PC-3 (cell line): ENCODE results near the gene FSTL4.

Experiments used
- EZH2 ChIP-seq: fragments of 300-600 bp; sonication (generic); IDR thresholded peaks from one replicate; pipeline ENCODE4 v1.6.1; 2017; ENCODE audit warnings: antibody characterized with exemption, mild to moderate bottlenecking, low read length; ENCODE audit not compliant: unreplicated experiment
- EZH2phosphoT487 ChIP-seq: fragments of 300-600 bp; sonication (generic); IDR thresholded peaks from 2 replicates; pipeline ENCODE4 v1.6.1; 2018; ENCODE audit warnings: mild to moderate bottlenecking, antibody characterized with exemption, low read length, borderline replicate concordance
- TF ChIP-seq, protein P1 (sequence below): fragments of 300-600 bp; sonication (generic); conservative IDR thresholded peaks from 2 replicates; pipeline ENCODE4 v1.5.1; 2017; ENCODE audit warnings: antibody characterized with exemption, low read depth, mild to moderate bottlenecking, low read length

DNA sequence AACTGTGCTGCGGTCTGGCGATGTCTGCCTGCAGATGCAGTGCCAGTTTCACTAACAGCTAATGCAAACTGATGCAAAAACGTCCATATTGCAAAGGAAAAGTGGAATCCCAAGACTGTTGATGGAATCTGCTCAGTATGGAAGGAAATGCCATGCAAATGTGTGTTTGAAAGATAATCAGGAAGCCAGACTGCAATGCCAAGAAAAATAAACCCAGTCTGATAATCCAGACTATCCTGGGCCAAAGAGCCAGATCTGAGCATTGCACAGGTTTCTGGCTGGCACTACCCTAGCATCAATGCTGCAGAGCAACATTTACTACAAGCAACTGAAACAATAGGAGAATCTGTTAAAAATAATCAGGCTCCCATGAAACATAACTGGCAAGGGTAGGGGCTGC, 130.3 kb downstream of the FSTL4 start:
- TF ChIP-seq, protein P1, sequence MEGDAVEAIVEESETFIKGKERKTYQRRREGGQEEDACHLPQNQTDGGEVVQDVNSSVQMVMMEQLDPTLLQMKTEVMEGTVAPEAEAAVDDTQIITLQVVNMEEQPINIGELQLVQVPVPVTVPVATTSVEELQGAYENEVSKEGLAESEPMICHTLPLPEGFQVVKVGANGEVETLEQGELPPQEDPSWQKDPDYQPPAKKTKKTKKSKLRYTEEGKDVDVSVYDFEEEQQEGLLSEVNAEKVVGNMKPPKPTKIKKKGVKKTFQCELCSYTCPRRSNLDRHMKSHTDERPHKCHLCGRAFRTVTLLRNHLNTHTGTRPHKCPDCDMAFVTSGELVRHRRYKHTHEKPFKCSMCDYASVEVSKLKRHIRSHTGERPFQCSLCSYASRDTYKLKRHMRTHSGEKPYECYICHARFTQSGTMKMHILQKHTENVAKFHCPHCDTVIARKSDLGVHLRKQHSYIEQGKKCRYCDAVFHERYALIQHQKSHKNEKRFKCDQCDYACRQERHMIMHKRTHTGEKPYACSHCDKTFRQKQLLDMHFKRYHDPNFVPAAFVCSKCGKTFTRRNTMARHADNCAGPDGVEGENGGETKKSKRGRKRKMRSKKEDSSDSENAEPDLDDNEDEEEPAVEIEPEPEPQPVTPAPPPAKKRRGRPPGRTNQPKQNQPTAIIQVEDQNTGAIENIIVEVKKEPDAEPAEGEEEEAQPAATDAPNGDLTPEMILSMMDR = no peak
- TF ChIP-seq EZH2phosphoT487 (no peak), EZH2 (no peak)
